ENCODE results near the gene WASHC2A.
"Not testable (repeated sequence)": the region's sequence is repeated elsewhere in the genome, so short reads cannot be mapped to it uniquely, and the experiment has no call there.

- TF ChIP-seq CTCF, POLR2A (IDR thresholded peaks at IDR 0.05): not testable (repeated sequence)
Observed at GRCh38 chr10:50061548-50061947, 6.2 kb upstream of the WASHC2A start.
